ENCODE results near the gene ZMYM2. TPM values are rescaled to one million over a fixed set of nuclear protein-coding genes. Genes with fewer than 3 reads are reported as not detected.

The ZMYM2 gene
- polyA plus RNA-seq, 3 donors = 6.7 to 32.6 (median 8.5) TPM

DNA sequence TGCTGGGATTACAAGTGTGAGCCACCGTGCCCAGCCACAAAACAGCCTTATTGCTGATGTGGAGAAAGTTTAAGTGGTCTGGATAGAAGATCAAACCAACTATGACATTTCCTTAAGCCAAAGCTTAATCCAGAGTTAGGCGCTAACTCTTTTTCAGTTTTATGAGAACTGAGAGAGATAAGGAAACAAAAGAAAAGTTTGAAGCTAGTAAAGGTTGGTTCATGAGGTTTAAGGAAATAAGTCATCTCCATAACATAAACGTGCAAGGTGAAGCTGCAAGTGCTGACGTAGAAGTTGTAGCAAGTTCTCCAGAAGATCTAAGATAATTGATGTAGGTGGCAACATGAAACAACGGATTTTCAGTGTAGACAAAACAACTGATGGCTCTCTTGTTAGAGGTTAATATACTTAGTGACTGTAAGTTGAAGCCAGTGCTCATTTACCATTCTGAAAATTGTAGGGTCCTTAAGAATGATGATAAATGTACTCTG is 41.6 kb downstream of the ZMYM2 start:
- intact Hi-C loops (cut with micrococcal nuclease) = no loop called here
- Histone ChIP-seq H3K36me3 (replicated peaks in 1 of 2; ENCODE audit: control insufficient read depth in 1 of 2, insufficient read depth in 2 of 2, low read length in 2 of 2) (peaks cover 44 to 85% of the 10 kb centered on the region in 2 donors), H3K4me1 (ENCODE audit: control insufficient read depth in 1 of 2, insufficient read depth in 2 of 2, low read length in 2 of 2) (no peaks in the 10 kb centered on the region), H3K27ac (ENCODE audit: low read depth in 1 of 2, low read length in 2 of 2) (no peak overlapping the region), H3K4me2 (replicated peaks; ENCODE audit: extremely low read depth, low read length, poor library complexity, severe bottlenecking) (no peak overlapping the region), H3K4me3 (replicated peaks in 1 of 3; ENCODE audit: low read depth in 2 of 3, low read length in 3 of 3) (no peak overlapping the region), H4K20me1 (ENCODE audit: insufficient read depth, low read length) (peaks cover 84% of the 10 kb centered on the region), H3K9ac (ENCODE audit: insufficient read depth, low read length, poor library complexity, severe bottlenecking) (no peak overlapping the region), H3K79me2 (ENCODE audit: insufficient read depth, low read length) (peaks cover 56% of the 10 kb centered on the region), H2AFZ (ENCODE audit: insufficient read depth, low read depth, low read length, poor library complexity, severe bottlenecking) (no peak overlapping the region), H3K9me3 (replicated peaks in 1 of 2; ENCODE audit: control insufficient read depth in 1 of 2, insufficient read depth in 1 of 2, low read length in 2 of 2) (no peaks in the 10 kb centered on the region), H3K27me3 (ENCODE audit: control insufficient read depth in 2 of 2, insufficient read depth in 2 of 2, low read length in 2 of 2) (no peaks in the 10 kb centered on the region)
- TF ChIP-seq CTCF (IDR thresholded peaks at IDR 0.05) = no peak
- H3K4me1 Mint-ChIP-seq = peaks cover 4% of the 10 kb centered on the region
- peak overlapping the region in 3 of 7 donors; percentile 15 to 55 (median 19) for H3K27ac Mint-ChIP-seq
- H3K9me3 Mint-ChIP-seq = no peaks in the 10 kb centered on the region
- 100% methylated on average over 2 of the region's 5 CpGs for WGBS (ENCODE audit: insufficient coverage)
- peaks cover 59 to 71% of the 10 kb centered on the region in 2 donors for H3K36me3 Mint-ChIP-seq
- H3K4me3 Mint-ChIP-seq = no peak overlapping the region
- peaks cover 0 to 1% (median 0%) of the 10 kb centered on the region in 3 donors for H3K27me3 Mint-ChIP-seq (ENCODE audit: low read depth in 3 of 3)
- no peak for DNase-seq

DNA sequence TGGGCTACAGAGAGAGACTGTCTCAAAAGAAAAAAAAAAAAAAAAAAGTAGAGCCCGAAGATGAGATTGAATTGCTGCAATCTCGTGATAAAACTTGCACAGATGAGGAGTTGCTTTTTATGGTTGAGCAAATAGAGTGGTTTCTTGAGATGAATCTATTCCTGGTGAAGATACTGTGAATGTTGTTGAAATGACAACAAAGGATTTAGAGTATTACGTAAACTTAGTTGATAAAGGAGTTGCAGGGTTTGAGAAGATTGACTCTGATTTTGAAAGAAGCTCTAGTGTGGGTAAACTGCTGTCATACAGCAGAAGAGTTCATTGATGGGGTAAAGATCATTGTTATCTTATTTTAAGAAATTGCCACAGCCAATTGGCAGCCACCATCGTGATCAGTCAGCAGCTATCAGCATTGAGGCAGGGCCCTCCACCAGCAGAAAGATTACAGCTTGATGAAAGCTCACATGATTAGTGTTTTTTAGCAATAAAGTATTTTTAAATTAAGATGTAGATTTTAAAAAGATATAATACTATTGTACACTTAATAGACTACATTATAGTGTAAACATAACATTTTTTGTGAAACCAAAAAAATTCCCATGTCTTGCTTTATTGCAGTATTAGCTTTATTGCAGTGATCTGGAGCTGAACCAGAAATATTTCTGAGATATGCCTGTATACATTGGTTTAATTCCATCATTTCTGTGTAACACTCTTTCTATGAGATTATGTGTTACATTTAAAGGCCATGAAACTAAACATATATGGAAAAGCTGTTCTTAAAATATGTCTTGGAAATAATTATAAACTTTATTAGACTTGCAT is 43.1 kb downstream of the ZMYM2 start:
- H3K27me3 Mint-ChIP-seq (ENCODE audit: low read depth in 3 of 3) = peaks cover 0 to 1% (median 0%) of the 10 kb centered on the region in 3 donors
- intact Hi-C loops (cut with micrococcal nuclease) = no loop called here
- H3K9ac ChIP-seq (ENCODE audit: insufficient read depth, low read length, poor library complexity, severe bottlenecking) = no peak overlapping the region

More for the DNA sequence above, 43.1 kb downstream of the ZMYM2 start:
- H3K4me1 Mint-ChIP-seq = peaks cover 3% of the 10 kb centered on the region
- H3K36me3 Mint-ChIP-seq = peaks cover 58 to 71% of the 10 kb centered on the region in 2 donors
- Histone ChIP-seq H2AFZ (ENCODE audit: insufficient read depth, low read depth, low read length, poor library complexity, severe bottlenecking) (no peak overlapping the region), H3K4me3 (replicated peaks in 1 of 3; ENCODE audit: low read depth in 2 of 3, low read length in 3 of 3) (no peak overlapping the region), H3K79me2 (ENCODE audit: insufficient read depth, low read length) (peaks cover 43% of the 10 kb centered on the region), H3K27ac (ENCODE audit: low read depth in 1 of 2, low read length in 2 of 2) (no peak overlapping the region), H3K4me1 (ENCODE audit: control insufficient read depth in 1 of 2, insufficient read depth in 2 of 2, low read length in 2 of 2) (no peaks in the 10 kb centered on the region), H3K36me3 (replicated peaks in 1 of 2; ENCODE audit: control insufficient read depth in 1 of 2, insufficient read depth in 2 of 2, low read length in 2 of 2) (peaks cover 48 to 85% of the 10 kb centered on the region in 2 donors), H4K20me1 (ENCODE audit: insufficient read depth, low read length) (peaks cover 70% of the 10 kb centered on the region), H3K9me3 (replicated peaks in 1 of 2; ENCODE audit: control insufficient read depth in 1 of 2, insufficient read depth in 1 of 2, low read length in 2 of 2) (no peaks in the 10 kb centered on the region), H3K4me2 (replicated peaks; ENCODE audit: extremely low read depth, low read length, poor library complexity, severe bottlenecking) (no peak overlapping the region), H3K27me3 (ENCODE audit: control insufficient read depth in 2 of 2, insufficient read depth in 2 of 2, low read length in 2 of 2) (no peaks in the 10 kb centered on the region)
- no peaks in the 10 kb centered on the region for H3K9me3 Mint-ChIP-seq
- peak overlapping the region in 1 of 7 donors; percentile 53 for H3K27ac Mint-ChIP-seq
- no peak for TF ChIP-seq CTCF (IDR thresholded peaks at IDR 0.05)
- 97% methylated on average over 3 of the region's 4 CpGs for WGBS (ENCODE audit: insufficient coverage)
- no peak overlapping the region for H3K4me3 Mint-ChIP-seq
- DNase-seq = no peak
